SK-N-MC (cell line): Measurements from ENCODE around the gene LMO2.

Experiments used
- EZH2 ChIP-seq: fragments of 200-600 bp; sonication (generic); IDR thresholded peaks from one replicate; pipeline ENCODE4 v1.6.1; 2017; ENCODE audit warnings: antibody characterized with exemption
- POLR2AphosphoS5 ChIP-seq: IDR thresholded peaks from 2 replicates; pipeline ENCODE4 v1.6.1; 2012; ENCODE audit warnings: mild to moderate bottlenecking, low read depth, low read length, borderline replicate concordance

GRCh38 chr11:33828604-33829429 is 63.1 kb downstream of the LMO2 start:
- TF ChIP-seq EZH2 (no peak), POLR2AphosphoS5 (no peak)
